C4-2B (cell line): Measurements from ENCODE around the gene HMGN4.

Source experiments
- CTCF ChIP-seq: fragments of 450-650 bp; conservative IDR thresholded peaks from 2 replicates; pipeline ENCODE4 v1.5.1; 2017; ENCODE audit warnings: mild to moderate bottlenecking
- ZFX ChIP-seq: fragments of 450-650 bp; IDR thresholded peaks from 2 replicates; pipeline ENCODE4 v1.6.1; 2017

- no peak for TF ChIP-seq CTCF
- TF ChIP-seq ZFX: no peak
Observed at GRCh38 chr6:26500102-26500501, 38.1 kb upstream of the HMGN4 start, which contains the start of gene BTN1A1.
